Glomerular endothelial cell (primary cell): ENCODE measurements around the gene TMEM184B. TPM values are rescaled to one million over a fixed set of nuclear protein-coding genes. Genes with fewer than 3 reads are reported as not detected.

ENCODE experiments used
- DNase-seq: peaks from one replicate; pipeline ENCODE4 v3.0.0-alpha.2; 2011; ENCODE audit warnings: low read depth, low spot score; ENCODE audit errors: extremely low read depth
- total RNA-seq: library from RNA; depleted of rRNA; stranded (reverse); fragments of >200 nt; gene quantifications from 2 replicates; pipeline ENCODE4 v1.2.3, GENCODE V29; 2015

The TMEM184B gene
- total RNA-seq, 1 donor from 2014 or later, result 165 TPM

DNA sequence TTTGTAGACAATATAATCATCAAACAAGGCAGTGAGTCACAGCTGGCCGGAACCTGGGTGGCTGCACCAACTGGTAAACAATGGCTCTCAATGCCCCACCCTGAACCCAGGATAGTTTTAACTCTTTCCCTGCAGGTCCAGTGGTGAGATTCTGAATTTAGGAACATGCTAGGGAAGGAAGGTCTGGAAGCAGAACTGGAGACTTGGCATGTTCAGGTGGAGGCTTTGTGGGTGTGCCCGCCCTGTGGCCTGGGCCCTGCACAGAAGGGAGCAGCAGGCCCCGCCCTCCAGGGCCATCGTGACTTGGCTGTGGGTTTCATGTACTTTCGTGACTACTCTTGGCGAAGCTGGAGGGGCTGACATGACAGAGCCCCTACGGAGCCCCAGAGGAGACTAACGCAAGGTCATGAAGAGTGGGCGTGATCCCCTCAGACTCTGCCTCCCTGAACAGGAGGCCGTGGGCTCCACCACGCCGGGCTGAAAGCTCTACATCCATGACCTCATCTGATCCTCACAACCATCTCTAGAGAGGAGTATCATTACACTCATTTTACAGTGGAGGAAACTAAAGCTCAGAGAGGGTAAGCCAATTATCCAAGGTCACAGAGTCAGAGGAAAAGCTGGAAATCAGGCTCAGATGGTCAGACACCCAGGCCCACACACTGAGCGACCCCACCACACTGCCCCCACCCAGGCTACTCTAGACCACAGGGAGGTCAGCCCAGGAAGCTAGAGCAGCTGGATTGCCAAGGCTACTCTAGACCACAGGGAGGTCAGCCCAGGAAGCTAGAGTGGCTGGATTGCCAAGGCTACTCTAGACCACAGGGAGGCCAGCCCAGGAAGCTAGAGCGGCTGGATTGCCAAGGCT, 43.7 kb downstream of the TMEM184B start:
- no peak for DNase-seq

DNA sequence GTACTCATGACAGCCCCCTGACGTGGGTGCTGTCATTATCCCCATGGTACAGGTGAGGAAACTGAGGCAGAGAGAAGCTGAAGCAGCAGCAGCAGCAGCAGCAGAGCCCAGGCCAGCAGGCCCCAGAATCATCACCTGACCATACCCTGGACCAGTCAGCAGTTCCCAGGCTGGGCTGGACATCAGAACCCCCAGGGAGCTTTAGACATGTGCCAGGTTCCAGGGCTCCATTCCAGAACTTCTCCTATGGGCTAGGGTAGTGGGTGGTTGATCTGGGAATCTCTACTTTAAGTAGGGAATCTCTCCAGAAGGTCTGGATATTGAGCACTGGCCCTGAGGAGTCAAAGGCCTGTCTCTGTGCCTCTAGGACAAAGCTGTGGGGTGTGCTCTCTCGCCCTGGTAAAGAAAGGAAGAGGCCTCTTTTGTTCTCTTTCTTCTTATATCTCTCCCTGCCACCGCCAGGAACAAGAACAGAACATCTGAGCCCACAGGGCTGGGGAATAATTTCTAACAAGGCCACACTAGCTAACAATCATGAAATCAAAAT, 44.4 kb downstream of the TMEM184B start:
- no peak for DNase-seq

DNA sequence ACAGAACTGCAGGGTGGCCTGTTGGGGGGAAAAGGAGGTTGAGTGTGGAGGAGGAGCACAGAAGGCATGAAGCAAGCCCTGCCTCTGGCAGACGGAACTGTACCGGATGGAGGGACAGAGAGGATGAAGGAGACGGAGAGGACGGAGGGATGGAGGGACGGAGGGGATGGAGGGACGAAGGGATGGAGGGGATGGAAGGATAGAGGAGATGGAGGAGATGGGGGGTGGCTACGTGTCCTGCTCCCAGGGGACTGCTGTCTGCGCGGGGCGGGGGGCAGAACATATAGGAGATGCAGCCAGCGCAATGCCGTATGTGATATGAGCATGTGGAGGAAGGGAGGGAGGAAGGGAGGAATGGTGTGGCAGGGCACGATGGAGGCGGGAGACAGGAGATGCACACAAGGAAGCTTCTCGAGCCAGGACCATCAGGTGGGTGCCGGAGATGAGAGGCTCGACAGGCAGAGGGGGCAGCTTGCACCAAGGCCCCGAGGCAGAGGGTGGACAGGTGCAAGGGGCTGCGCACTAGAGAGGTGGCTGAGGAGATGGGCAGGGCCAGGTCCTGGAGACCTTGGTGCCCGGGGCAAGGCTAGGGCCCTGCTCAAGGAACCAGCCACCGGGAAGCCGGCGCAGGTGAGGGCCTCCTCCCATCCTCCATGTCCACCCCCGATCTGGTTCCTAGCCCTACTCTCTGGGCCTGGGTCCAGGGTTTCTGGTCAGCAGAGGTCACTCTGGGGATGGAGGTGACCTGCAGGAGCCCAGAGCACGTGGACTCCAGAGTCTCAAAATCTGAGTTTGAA, 45.8 kb downstream of the TMEM184B start:
- DNase-seq, result no peak

DNA sequence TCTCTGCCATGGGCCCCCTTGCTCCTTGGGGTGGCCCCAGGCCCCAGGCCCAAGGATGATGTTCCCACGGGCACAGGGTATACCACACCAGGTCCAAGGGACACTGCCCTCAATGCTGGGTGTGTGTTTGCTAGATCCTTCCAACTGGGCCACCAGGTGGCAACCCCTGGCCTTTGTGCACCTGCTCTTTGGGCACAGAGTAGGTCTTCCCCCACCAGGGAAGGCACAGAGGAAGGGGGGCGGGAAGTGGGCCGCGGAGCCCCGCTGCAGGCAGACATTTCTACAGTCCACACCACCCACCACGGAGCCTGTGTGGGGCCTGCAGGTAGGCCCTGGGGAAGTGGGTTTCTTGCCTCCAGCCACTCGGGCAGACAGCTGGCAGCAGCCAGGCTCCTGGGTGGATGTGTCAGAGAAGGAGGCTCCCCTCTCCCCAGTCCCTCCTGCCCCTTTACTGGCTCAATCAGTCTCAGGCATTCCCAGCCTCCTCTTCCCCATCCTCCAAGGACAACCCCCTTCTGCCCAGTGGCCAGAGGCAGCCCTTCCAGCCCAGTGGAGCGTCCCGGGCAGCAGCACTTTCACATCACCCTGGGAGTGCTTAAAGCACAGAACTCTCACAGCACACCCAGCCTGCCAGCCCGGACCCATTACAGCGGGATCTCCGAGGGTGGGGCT, 49.4 kb downstream of the TMEM184B start:
- no peak for DNase-seq

DNA sequence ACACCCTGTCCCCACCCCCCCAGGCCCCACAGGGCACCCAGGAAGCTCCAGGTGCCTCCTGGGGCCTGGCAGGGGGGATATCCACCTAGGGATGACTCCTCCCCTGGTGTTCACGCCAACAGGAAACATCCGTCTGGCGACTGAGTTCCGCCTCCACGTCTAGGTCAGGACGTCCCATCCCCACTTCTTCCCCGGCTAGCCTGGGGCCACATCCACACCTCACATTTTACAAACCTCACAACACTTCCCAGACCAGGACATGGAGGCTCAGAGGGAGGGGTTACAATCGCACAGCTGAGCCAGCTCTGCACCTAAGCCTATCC, 50.1 kb downstream of the TMEM184B start:
- no peak for DNase-seq

DNA sequence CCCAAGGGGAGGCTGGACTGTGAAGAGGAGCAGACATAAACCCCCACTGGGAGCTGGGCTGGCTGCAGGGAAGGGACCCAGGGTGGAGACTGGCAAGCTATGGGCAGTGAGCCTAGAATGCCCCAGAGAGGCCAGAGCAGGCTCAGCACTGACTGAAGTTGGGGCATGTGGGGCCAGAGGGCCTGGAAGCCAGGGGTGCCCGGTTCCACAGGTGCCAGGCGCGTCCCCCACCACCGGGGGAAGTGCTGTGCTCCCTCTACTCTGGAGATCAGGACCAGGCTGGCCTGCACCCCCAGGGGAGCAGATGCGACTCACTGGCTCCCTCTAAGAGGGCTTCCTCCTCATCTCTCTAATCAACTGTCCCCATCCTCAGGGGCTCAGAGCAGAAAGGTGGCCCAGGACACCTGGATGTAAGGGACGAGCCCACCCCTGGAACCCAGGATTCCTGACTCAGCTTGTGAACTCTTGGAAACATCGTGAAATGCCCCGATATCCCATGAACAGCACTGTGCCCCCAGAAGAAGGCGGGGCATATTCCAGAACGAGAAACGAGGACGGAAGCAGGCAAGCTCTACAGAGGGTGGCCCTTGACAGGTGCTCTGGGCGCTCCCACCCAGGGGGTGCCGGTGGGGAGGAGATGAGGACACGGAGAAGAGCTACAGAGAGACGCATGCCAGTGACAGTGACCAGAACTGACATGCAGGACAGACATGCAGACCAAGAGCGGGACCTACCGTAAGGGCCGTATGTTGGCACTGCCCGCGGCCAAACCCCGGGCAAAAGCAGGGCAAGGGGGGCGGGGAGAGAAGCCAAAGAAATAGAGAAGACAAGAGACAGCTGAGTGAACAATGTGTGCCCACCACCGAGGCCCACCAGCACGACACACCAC, 50.7 kb downstream of the TMEM184B start:
- no peak for DNase-seq

DNA sequence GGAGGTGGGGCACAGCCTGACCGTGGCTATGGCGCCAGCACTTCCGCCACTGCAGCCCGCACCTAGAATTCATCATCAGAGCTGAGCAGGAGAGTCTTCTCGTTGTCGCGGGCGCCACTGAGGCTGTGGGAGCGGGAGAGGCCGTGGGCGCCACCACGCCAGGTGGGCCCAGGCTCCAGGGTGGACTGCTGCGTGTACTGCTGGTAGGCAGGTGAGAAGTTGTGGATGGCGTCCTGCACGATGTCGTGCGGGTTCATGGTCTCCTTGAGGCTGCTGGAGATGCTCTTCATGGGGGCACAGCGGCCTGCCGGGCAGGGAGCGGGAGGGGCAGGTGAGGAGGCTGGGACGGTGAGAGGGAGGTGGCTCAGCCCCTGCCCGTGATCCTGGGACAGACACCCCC, 51.4 kb downstream of the TMEM184B start:
- DNase-seq, result no peak

DNA sequence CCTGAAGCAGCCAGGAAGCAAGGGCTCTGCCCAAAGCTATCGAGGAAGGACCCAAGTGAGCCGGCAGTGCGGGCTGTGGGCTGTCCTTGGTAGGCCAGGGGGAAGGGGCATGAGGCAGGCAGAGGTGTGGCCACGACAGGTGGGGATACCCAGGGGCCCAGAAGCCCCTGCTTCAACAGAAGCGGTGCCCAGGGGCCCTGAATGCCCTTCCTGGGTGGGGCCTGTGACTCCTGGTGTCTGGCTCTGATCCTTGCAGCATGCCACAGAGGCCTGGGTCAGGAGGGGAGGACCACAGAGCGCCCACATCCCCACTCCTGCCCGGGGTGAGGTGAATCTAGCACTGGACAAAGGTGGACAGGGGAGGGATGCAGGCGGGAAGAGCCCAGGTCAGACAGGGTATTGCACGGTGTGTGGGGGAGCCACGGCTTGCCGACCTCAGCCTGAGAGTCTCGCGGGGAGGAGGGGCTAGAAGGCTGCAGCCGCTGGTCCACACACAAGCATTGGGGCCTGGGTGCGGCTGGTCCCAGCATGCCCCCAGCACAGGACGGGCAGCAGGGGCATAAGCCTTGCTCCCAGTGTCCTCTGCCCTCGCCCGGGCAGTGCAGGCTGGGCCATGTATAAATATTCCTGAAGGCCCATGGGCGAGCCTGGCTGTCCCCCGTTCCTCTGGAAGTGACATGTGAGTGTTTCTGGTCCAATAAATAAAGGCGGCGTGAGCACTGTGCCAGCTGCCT, 52.0 kb downstream of the TMEM184B start:
- no peak for DNase-seq

DNA sequence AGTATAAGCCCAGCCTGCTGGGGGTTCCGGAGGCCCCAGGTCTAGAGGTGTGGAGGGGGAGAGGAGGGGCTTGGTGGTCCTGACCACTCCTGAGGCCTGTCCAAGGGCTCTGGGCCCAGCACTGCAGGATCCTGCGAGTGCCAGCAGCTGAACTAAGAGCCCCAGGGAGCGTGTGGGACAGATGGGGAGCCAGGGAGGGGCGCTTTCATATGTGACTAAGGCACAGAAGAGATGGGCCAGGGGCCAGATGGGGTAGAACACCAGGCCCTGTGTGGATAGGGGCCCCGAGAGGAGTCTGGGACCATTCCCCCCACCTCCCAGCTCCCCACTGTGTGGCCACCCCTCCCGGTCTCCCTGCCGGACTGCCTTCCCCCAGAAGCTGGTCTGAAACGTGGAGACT, 52.6 kb downstream of the TMEM184B start:
- DNase-seq, result no peak

DNA sequence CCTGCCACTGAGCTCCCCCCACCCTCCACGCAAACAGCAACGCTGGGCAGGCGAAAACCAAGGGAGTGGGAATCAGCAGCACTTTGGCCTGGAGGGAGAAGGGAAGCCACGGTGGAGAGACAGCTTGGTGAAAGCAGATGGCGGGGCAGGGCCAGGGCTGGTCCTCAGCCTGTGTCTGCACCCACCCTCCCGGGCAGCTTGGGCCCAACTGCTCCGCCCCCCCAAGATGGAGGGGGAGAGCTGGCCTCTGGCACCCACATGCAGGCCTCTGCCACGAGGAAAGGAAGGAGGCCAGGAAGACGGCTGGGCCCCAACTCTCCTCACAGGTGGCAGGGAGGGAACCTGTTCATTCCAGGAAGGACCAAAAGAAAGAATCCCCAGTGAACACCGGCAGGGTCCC, 53.2 kb downstream of the TMEM184B start:
- no peak for DNase-seq

DNA sequence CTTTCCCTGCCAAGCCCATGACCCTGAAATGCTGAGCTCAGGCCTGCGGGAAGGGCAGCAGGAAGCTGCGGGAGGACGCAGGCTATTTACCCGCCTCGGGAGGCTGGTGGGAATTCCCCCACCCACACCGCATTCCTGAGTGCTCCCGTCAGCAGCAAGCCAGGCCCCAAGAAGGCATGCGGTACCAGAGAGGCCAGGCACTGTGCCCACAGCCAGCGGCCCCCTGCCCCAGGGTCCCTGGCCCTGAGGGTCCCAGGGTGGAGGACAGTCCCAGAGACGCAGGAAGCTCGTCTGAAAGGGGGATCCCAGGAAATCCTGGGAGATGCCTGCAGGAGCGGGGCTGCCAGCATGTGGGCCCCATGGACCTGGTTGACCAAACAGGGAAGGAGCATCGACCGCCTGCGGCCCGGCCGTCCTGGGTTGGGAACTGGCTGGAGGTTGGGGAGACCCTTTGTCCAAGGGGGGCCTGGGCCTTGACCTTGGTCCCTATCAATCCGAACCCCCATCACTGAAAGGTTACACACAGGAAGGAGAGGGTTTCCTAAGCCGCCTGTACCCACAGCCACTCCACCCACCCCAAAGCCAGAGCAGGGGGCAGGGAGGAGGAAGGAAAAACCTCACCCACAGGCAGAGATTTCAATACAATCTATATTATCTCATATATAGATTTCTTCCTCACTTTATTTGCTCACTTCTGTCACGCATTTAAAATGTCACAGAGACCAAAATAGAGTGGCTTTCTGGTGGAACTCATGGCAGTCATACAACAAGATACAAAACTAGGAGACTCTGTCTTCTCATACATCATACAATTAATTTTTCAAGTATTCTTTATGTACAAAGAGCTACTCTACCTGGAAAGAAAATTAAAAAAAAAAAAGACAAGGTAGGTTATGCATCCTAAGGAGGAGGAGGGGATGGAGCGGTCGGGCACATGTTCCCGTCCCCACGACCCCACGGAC, 53.9 kb downstream of the TMEM184B start:
- no peak for DNase-seq

DNA sequence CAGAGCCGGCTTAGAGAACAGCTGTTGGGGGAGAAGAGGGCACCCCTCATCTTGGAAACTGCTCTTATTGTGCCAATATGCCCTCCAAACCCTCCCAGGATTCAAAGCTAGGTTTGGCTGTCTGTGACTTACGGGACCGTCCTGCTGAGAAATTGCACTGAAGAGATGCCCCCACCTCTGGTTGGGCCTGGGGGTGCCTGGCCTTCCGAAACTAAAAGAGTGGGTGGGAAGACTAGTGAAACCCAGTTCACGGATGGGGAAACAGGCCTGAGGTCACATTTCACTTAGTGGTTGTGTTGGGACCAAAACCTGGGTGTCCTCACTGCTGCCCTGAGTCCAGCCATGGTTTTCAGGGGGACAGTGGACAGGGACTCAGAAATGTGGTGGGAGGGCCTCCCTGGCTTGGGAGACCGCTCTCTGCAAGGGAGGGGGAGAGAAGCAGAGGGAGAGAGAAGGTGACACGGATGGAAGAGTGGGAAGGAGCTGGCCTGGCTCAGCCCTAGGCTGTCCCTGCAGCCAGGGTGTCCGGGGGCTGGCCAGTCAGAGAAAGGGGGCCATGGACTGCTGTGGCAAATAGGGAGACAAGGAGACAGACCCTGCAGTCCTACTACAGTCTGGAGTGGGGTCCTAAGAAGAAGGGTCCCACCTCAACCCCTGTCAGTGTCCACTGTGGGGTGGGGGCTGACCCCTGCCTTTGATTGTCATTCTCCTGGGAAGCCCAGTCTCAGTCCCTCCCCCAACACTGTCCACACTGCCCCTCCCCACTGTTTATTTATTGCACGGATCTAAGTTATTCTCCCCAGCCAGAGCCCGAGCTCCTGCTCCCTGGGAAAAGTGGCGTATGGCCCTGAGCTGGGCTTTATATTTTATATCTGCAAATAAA, 57.4 kb downstream of the TMEM184B start:
- DNase-seq, result no peak

DNA sequence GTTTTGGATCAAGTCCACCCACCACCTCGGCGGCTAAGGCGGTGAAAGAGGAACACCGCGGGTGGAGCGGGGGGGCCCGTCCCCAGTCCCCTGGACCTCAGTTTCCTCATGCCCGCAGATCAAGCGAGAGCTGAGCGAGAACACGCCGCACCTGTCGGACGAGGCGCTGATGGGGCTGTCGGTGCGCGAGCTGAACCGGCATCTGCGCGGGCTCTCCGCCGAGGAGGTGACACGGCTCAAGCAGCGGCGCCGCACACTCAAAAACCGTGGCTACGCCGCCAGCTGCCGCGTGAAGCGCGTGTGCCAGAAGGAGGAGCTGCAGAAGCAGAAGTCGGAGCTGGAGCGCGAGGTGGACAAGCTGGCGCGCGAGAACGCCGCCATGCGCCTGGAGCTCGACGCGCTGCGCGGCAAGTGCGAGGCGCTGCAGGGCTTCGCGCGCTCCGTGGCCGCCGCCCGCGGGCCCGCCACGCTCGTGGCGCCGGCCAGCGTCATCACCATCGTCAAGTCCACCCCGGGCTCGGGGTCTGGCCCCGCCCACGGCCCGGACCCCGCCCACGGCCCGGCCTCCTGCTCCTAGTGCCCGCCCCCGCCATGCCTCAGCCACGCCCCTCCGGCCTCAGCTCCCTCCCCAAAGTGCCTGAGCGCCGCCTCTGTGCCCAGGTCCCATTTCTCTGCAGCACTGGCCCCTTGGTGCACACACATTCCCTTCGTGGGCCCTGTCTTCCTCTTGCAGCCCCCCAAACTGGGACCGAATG, 58.3 kb downstream of the TMEM184B start:
- DNase-seq, result no peak

DNA sequence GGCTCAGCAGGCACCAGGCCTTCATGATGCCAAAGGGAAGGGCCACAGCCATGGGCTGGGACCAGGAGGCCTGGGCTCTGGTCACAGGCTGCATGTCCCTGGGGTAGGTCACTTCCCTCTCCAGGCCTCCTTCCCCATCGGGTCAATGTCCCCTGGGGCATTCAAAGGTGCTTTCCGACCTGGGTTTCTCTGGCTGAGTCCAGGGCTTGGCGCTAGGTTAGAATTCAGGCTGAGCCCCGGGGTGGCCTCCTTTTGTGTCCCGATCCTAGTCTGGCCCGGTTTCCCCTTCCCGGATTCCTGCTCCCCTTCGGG, 58.9 kb downstream of the TMEM184B start:
- no peak for DNase-seq

DNA sequence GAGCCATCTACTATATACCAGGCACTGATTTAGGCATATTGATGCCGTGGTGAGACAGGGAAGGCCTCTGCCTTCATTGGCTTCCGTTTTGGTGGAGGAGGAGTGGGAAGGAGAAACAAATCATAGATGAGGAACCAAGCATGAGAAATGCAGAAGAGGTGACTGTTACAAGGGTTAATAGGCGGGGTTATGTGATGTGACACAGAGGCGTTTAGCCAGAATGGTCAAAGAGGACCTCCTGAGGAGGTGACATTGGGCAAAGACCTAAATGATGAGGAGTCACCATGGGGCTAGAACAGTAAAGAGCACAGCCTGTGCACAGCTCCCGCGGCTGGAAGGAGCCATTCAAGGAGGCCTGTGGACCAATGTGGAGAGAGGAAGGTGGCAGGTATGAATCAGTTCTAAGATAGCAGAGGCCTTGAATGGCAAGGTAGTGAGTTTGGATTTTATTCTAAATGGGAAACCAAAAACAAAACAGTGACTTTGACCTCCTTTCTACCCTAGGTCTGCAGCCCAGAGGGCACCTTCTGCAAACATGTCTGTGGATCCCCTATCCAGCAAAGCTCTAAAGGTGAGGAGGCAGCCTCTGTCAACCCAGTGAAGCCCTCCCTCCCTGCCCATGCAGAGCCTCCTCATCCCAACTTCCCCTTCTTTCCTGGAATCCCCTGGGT, 59.4 kb downstream of the TMEM184B start:
- DNase-seq, result no peak

DNA sequence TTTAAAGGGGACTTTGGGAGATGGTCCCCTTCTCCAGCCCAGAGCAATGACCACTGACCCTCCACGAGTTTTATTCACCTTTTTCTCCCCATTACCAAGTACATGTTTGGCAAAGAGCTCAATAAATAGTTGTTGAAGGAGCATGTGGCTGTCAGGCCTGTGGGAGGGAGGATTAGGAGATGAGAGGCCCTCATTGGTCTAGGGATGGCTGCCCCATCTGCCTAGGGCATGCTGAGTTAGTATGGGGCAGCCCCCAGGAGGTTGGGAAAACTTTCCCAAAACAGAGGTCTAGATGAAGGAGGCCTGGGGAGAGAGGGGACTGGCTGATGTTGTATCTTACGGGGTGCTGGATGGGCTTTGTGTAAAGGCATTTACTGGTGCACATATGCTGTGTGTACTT, 60.4 kb downstream of the TMEM184B start:
- DNase-seq, result no peak
